Activated T-cell treated with anti-CD3 and anti-CD28 coated beads for 48 hours (primary cell): ENCODE results near the gene AFG1L.
"Not testable (repeated sequence)": the region's sequence is repeated elsewhere in the genome, so short reads cannot be mapped to it uniquely, and the experiment has no call there.

Source experiments
- DNase-seq: peaks from one replicate; pipeline ENCODE4 v3.0.0-alpha.2; 2020; ENCODE audit warnings: low read depth

Gene AFG1L

DNA sequence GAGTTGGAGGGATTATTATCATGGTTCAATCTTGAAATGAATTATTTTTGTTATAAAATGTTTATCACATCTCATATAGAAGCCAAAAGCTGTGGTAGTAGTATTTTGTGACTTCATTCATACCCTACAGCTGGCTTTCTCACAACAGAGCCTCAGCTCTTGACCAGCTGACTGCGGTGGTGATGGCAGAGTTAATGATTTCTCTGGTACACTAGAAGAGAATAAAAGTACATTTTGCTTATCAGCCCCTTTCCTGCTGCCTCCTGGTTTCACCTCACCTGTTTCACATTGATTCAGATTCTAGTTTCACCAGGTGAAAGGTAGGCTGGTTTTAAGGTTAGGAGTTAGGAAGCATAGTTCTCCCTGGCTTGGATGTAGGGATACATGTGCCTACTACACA, 55.7 kb downstream of the AFG1L start:
- no peak for DNase-seq

DNA sequence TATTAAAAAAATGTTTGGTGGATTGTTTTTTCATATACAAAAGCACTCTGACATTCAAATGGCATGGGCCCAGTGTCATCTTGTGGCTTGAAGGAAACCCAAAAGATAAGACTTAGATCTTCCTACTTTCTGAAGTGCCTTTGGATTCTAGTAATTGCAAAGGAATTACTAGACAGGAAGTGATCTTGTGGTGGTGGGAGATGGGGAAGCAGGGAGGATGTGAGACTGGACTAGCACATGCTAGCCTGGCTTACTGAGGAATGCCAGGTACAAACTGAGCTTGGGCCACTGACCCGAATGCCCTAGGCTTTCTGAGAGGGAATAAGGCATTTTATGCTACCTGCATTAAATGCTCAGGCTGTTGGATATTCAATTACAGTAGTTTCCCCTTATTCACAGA, 59.0 kb downstream of the AFG1L start:
- no peak for DNase-seq

DNA sequence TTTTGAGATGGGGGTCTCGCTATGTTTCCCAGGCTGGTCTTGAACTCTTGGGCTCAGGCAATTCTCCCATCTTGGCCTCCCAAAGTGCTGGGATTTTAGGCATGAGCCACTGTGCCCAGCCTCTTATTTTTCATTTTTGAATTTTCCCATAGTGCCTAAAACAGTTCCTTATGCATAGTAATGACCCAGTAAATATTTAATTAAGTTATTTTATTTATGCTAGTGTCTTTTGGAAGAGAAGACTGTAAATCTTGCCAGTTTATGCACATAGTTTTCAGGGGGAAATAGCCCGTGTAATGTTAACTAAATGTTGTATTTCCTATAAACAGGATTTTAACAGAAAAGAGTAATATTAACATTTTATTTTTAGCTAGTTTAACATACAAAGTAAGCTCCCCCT, 60.3 kb downstream of the AFG1L start:
- no peak for DNase-seq

DNA sequence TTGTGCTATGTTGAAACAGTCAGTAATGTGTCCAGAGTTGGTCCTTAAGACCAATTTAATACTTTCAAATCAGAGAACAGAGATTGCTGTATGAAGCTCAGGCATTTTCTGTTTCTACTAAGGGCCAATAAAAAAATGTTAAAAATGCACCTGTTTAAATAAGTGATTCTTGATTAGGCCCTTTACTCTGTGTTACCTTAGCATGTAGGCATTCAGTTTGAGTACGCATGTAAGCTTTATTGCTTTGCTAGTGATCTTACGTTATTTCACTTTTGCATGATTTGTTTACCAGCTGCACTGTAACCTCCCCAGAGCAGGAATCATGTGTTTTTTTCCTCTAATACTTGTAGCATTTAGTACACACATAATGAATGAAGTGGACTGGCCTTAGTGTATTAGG, 61.0 kb downstream of the AFG1L start:
- no peak for DNase-seq

DNA sequence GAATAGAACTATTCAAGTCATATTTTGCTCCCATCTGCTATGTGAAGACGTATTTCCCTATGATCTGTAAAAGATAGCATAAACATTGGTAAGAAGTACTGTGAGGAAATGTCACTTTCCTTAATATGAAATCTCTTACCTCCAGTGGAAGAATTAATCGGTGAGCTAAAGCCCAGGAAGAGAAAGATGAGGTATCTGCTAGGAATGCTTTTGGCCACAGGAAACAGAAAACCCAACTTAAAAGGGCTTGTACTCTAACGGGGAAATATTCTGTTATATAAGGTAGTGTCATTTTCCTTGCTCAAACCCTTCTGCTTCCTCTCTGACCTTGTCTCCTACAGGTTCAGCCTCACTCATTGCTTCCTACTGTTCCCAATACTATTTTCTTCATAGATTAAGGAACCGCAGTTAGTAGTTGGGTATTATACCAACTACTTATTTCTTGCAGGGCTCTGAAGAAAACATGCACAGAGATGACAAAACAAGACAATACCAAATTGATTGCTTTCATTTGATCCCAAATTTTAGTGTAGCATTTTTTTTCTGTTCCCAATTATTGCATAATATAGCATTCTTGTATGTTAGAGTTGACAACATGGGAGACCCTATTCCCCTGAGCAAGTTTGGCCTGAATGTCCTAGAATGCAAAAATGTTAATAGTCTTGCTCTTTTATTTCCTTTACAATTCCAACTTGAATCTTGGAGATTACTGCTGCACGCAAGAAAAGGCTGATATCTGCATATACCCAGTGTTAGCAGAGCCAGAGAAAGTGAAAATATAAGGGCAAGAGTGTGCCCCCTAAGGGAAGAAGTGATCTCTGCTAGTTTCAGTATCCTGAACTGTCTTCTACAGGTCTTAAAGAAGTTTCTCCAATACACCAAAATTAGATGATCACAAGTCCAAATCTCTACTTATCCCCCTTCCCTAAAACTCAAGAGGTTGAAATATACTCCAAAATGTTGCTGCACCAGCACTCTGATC, 65.3 kb downstream of the AFG1L start:
- DNase-seq = no peak

DNA sequence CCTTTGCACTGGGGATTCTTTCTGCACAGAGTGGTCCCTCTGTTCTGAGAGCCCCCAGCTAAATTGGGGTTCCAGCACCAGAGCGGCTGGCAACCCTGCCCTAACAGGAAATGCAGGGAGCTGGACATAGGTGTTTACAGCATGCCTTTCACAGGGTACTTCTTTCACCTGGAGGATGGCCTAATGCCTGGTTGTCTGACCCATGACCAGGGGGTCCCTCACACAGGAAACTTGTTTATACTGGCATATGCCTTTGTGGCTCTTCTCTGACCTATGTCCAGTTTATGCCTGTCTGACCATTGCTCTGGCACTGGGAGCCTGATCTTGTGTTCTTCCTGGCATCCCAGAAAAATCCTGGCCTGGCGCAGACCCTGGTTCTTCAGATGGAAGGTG, 66.1 kb downstream of the AFG1L start:
- DNase-seq = no peak

DNA sequence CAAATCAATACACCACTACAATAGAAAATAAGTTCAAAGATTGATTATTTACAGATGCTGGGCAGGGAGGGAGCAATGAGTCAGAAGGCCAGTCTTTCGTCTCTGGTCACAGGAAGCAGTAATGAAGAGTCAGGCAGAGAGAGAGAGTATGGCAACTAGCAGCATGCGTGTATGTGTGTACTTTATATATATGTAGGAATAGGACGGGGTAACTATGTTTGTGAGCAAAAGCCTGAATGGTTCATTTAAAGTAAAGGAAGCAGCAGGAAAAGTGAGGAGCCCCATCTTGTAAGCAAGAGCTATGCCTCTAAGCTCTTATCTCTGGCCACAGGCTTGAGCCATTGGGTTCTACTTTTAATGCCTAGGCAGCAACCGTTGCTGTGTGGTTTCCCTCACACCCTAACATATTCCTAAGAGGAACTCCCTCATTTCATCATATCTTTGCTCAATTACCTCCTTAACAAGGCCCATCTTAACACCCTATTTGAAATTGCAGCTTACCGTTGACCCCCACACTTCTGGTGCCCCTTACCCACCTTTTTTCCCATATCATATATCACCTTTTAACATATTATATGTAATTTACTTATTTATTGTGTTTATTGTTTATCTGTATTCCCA, 66.6 kb downstream of the AFG1L start:
- DNase-seq = no peak

DNA sequence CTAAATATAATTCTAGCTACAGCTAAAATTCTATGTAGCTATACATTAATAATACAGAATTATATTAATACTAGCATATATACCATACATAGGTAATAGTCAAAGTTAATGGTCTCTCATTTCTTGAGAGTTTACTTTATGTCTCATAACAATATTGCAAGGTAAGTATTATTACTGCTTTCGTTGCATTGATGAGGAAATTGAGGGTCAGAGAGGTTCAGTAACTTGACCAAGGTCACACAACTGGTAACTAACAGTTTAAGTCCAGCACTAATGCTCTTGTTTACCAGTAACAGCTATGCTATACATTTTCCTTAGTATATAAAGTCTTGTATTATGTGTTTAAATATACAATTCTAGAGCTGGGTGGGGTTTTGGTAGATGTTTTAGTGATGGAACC, 67.6 kb downstream of the AFG1L start:
- no peak for DNase-seq

DNA sequence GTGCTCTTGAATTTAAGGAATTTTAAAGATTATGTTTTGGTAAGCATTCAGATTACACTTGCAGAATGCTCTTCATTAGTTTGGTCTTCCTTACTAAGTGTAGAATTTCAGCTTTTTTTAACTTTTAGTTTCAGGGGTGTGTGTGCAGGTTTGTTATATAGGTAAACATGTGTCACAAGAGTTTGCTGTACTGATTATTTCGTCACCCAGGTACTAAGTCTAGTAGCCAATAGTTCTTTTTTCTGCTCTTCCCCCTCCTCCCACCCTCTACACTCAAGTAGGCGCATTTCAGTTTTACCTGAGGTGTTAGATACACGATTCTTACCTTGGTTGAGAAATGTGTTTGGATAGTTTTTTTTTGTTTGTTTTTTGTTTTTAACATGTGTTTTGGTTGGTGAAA, 68.3 kb downstream of the AFG1L start:
- DNase-seq = no peak

DNA sequence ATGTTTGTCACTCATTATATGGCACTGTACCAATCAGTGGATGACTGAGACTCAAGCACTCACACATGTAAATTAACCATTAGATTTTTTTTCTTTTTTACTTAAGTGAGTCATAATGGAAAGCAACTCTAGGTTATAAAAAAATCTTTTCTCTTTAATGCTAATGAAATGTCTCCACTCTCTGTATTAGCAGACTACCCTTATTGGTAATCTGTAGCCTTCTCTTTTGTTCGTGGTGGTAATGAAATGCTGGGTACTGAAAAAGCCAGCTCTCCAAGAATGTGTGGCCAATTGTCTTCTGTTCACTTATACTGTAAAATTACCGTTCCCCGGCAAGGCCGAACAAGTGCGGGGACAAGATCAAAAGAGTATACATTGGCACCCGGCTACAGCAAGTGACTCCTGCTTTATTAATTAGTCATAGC, 69.0 kb downstream of the AFG1L start:
- no peak for DNase-seq

DNA sequence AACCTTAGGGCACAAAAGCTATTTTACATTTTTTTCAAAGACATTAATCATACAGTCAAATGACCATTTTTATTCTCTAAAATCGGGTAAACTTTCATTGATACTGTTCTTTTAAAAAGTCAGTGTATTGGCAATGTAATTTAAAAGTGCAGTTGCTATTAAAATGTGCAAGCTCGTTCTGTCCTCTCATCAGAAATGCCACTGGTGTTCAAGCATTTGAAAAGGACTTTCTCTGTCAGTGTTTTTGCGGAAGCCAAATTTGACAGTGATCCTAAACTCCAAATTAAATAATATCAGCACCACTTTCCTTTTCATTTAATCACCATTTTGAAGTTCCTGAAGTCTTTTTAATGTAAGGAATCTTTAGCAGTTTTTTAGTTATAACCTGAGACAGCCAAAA, 69.6 kb downstream of the AFG1L start:
- no peak for DNase-seq

DNA sequence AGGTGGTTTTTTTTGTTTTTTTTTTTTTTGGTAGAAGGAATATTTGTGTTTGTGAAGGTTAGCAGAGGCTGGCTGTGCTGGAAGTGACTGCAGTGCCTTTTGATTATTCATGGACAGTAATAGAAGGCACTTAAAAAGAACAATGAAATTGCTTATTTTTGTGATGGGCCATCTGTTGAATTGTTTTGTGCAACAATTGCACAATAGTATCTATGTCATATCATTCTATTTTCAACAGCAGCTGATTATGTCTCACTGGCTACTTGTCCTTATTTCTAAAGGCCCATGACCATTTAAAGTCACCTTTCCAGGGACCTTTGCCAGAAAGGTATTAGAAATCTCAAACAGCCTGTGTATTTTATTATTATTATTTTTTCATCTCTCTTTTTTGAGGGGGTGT, 70.6 kb downstream of the AFG1L start:
- DNase-seq = no peak

DNA sequence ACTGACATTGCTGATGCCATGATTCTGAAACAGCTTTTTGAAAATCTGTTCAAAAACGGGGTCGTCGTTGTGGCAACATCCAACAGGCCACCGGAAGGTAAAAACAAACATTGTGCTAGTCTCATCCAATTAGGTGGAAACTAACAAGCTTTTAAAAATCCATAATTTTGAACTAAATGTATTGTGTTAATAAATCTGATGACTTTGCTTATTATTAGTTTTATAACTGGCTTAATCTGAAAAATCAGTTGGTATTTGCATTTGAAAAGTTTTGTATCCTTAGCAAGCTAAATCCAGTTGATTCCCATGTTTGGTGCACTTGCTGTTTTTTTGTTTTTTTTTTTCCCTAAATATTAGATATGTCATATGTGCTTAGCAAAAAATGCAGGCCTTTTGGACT, 71.4 kb downstream of the AFG1L start:
- DNase-seq = no peak

DNA sequence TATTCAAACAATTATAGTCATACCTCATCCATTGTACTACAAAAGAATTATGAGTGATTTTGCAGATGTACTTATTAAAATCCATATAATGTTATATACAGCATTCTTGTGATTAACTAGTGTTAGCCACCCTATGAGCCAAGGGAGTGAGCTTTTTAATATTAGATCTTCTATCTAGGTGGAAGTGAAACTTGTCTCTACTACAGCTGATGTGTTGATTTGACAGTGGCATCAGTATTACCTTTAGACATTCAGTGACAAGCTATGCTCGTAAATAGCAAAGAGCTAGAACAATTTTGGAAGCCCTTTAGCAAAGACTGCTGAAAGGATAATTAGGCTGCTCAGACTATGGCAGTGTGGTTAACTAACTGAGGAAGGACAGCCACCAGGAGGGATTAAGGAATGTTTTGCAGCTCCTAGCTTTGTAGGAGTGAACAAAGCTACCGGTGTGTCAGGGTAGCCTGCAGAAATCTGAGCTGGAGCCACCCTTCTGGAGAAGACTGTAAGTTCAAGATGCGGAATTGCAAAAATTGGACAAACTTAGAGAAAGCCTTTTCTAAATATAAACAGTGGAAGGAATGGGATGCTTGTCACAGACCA, 73.7 kb downstream of the AFG1L start:
- DNase-seq = no peak

DNA sequence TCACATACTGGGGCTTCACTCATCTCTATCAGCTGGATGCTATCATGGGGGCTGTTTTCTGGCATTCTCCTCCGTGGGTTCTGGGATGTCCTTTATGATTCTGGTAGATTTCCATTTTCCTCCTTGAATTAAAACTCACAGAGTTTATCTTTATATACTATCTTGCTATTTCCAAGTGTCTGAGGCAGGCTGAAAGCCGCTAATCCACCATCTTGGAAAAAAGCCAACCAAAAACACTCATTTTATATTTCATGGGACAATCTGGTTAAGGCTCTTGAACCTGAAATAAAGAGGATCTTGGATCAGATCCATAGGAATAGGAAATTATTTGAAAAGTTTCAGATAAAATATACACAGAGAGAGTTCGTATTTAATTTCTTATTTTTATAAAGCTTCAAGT, 86.0 kb downstream of the AFG1L start:
- DNase-seq = no peak

DNA sequence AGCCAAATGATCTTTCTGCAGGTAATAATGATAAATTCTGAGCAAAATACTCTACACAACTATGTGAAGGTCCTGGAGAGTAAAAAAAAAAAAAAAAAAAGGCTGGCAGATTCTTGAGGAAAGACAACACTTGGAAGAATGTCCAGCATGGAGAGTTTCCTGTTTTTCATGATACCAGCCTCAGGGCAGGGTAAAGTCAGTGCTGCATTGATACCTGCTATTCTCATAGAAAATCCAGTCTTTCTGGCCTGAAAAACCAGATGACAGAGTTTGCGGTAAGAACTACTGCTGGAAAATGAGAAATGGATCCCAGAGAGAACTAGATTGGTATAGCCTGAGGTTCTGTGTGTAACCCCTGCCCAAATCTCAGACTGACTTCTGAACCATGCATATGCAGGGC, 89.1 kb downstream of the AFG1L start:
- no peak for DNase-seq

DNA sequence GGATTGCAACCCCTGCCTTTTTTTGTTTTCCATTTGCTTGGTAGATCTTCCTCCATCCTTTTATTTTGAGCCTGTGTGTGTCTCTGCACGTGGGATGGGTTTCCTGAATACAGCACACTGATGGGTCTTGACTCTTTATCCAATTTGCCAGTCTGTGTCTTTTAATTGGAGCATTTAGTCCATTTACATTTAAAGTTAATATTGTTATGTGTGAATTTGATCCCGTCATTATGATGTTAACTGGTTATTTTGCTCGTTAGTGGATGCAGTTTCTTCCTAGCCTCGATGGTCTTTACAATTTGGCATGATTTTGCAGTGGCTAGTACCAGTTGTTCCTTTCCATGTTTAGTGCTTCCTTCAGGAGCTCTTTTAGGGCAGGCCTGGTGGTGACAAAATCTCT, 94.3 kb downstream of the AFG1L start:
- DNase-seq = not testable (repeated sequence)

DNA sequence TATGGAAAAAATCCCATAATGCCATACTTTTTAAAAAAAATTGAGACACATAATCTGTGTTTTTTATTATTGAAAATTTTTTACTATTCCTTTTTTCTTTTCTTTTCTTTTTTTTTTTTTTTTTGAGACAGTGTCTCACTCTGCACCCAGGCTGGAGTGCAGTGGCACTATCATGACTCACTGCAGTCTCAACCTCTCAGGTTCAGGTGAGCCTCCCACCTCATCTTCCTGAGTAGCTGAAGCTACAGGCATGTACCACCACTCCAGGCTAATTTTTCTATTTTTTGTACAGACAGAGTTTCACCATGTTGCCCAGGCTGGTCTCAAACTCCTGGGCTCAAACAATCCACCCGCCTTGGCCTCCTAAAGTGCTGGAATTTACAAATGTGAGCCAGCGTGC, 100.4 kb downstream of the AFG1L start:
- no peak for DNase-seq

DNA sequence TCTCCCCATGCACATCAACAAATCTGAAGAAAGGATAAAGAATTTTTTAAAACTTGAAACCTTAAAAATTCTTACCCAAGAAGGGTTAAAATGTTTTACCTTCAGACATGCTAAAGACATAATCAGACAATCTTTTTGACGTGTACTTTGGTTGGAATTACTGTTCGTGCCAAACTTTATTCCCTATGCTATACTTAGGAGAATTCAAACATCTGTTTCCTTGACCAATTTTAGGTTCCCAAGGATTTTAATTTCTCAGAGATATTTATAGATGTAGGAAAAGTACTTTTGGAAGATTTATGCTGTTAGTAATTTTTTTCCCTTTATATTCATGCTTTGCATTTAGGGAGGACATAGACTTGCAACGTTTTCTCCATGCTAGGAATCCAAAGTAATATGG, 108.4 kb downstream of the AFG1L start:
- no peak for DNase-seq

DNA sequence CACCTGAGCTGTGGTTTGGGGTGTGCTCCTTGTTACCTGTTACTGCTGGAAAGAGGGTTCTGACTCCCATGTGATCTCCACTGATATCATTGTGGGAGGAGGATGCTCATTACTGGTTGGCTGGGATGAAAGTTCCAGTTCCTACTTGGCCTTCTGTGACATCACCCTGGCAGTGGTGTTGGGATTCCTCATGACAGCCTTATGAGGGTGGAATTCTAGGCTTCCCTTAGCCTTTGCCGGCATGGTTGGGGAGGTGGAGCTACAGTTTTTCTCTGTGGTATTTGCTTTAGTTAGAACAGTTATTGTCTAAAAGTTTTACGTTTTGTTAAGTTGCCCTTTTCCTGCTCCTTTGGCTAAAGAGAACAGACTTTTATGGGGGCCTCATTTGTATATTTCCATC, 112.1 kb downstream of the AFG1L start:
- no peak for DNase-seq

DNA sequence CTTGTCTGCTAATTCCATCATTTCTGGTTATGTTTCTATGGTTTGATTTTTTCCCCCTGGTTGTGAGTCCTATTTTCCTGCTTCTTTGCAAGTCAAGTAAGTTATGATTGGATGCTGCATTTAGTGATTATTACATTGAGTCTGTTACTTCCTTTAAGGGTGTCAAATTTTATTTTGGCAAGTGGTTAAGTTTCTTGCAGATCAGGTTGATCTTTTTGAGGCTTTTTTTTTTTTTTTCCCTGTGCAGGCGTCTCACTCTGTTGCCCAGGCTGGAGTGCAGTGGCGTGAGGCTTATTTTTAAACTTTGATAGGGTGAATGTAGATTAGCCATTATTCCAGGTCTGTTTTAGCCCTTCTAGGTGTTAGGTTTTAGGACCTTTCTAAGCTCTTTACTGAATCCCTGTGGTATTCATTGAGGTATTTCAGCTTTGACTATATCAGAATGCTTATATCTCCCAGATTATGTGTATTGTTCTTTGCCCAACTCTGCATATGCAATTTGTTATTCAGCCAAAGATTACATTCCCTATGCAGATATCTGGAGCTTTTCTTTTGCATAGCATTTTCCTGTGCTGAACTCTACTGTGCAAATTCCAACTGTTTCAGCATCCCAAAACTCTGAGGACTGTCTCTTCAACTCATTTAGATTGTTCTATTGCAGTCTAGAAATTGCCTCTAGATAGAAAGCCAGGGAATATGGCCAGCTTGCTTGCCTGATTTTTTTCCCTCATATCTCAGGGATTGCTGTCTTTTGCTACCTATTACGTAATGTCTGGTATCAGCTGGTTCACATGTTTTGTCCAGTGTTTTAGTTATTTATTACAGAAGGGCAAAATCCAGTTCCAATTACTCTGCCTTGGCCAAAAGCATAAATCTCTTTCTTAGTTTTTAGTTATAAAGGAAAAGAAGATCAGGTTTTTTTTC, 113.3 kb downstream of the AFG1L start:
- no peak for DNase-seq

DNA sequence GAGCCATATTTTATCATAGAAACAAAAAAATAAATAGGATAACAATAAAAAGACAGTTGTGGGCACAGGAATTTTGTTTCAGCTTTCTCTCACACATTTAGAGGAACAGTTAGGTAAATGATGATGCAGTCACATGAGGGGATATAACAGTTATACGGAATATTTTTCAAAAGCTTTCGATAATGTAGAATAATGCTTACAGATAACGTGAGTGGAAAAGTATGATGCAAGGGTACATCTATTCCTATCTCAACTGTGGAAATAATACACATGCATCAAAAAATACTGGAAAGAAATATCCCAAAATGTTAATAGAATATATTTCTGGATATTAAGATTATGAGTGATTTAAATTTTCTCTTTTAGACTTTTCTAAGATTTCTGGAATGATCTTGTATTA, 114.0 kb downstream of the AFG1L start:
- no peak for DNase-seq
